Measurements from ENCODE around the gene TTC33. TPM values are rescaled to one million over a fixed set of nuclear protein-coding genes. Genes with fewer than 3 reads are reported as not detected.

The TTC33 gene
- total and polyA plus RNA-seq, 2 of the 4 experiments (the other 2 are of a cell fraction) = 3.1 to 8.1 TPM

GRCh38 chr5:40521108-40521785 lies 234.5 kb downstream of the TTC33 start:
- CTCF ChIA-PET = interaction anchor here (0.6 kb wide), 1 partner anchor 776 kb away, joined by 3 read pairs; no protein-coding TSS in a partner anchor
- H3K79me1 ChIP-seq (ENCODE audit: low read depth in 1 of 2, low read length in 2 of 2) = no peaks in the 10 kb centered on the region
- no CpG with 5 or more reads among the region's 3 CpGs for WGBS, 2 experiments (ENCODE audit: extremely low coverage in 2 of 2, insufficient read length in 1 of 2)
- no peaks in the 10 kb centered on the region for H3K9me3 ChIP-seq (ENCODE audit: control insufficient read depth, insufficient read depth, low read length)
- peak overlapping the region; percentile 17; the same call in 1 of the 2 replicates for H3K4me2 ChIP-seq (ENCODE audit: low read depth, low read length)
- no peak overlapping the region for H4K91ac ChIP-seq (ENCODE audit: insufficient read depth, low read depth, low read length)
- H3K9ac ChIP-seq (ENCODE audit: low read depth, low read length) = no peak overlapping the region
- H2BK120ac ChIP-seq (ENCODE audit: low read depth, low read length) = no peak overlapping the region
- H2AK5ac ChIP-seq (ENCODE audit: low read depth, low read length) = no peak overlapping the region
- H3K4me3 ChIP-seq (ENCODE audit: insufficient read depth, low read depth, low read length) = no peak overlapping the region
- no peak overlapping the region for H2AK9ac ChIP-seq (replicated peaks; ENCODE audit: low read depth, low read length, poor library complexity)
- dilution Hi-C loops (cut with HindIII; ENCODE audit: low sequenced_read_pairs, unreplicated experiment) = no loop called here
- no peak overlapping the region for H3K4ac ChIP-seq (ENCODE audit: low read depth, low read length)
- ATAC-seq (ENCODE audit: low read depth) = no peak
- H3K56ac ChIP-seq (ENCODE audit: extremely low read depth, insufficient read depth, low read length) = no peak overlapping the region
- no peak overlapping the region for H3K27ac ChIP-seq (ENCODE audit: insufficient read depth, low read length)
- no peak overlapping the region for H4K5ac ChIP-seq (ENCODE audit: low read depth, low read length)
- no peak overlapping the region for H2AFZ ChIP-seq (replicated peaks; ENCODE audit: low read length, poor library complexity)
- 0 out of 2 replicates have a peak, but pooled peaks cover 2% of the 10 kb centered on the region for H3K9me1 ChIP-seq (ENCODE audit: insufficient read depth, low read length)
- intact Hi-C loops (cut with micrococcal nuclease) = no loop called here
- no peak overlapping the region; a peak in 1 of 4 replicates for H4K8ac ChIP-seq (ENCODE audit: low read depth in 2 of 2, low read length in 2 of 2)
- in situ Hi-C loops (cut with MboI; ENCODE audit: low sequenced_read_pairs) = no loop called here
- no TSS peak for BruUV-seq (replicated peaks)
- no peak overlapping the region for H2BK5ac ChIP-seq (ENCODE audit: low read depth, low read length, poor library complexity, severe bottlenecking)
- DNase-seq = no peak
- H2BK15ac ChIP-seq (ENCODE audit: low read depth, low read length) = no peak overlapping the region
- no peaks in the 10 kb centered on the region; the same call in 1 of the 2 replicates for H3K4me1 ChIP-seq (ENCODE audit: control insufficient read depth, insufficient read depth, low read length)
- no peaks in the 10 kb centered on the region for H3K27me3 ChIP-seq (ENCODE audit: control insufficient read depth, insufficient read depth, low read length)
- no peaks in the 10 kb centered on the region for H4K20me1 ChIP-seq (ENCODE audit: insufficient read depth, low read length)
- H3K14ac ChIP-seq (replicated peaks; ENCODE audit: low read depth, low read length) = no peak overlapping the region
- H3K36me3 ChIP-seq (ENCODE audit: control insufficient read depth, insufficient read depth, low read length) = no peaks in the 10 kb centered on the region
- POLR2A ChIA-PET (ENCODE audit: unreplicated experiment) = no interaction called here
- H3K18ac ChIP-seq (ENCODE audit: low read depth, low read length) = no peak overlapping the region
- H3K23ac ChIP-seq (ENCODE audit: low read depth, low read length) = no peak overlapping the region
- TF ChIP-seq FOS (IDR thresholded peaks at IDR 0.05; ENCODE audit: low read depth, low read length) (no peak), RFX5 (IDR thresholded peaks at IDR 0.05; ENCODE audit: low read depth, low read length) (no peak), USF2 (IDR thresholded peaks at IDR 0.05; ENCODE audit: low read depth, low read length) (no peak), CHD1 (IDR thresholded peaks at IDR 0.05; ENCODE audit: low read depth, low read length) (no peak), CEBPB (IDR thresholded peaks at IDR 0.05; ENCODE audit: low read depth, low read length) (no peak), ELK1 (IDR thresholded peaks at IDR 0.05; ENCODE audit: borderline replicate concordance, low read depth, low read length) (no peak), BHLHE40 (IDR thresholded peaks at IDR 0.05; ENCODE audit: low read depth, low read length) (no peak), SMC3 (IDR thresholded peaks at IDR 0.05; ENCODE audit: low read depth, low read length) (no peak), MAZ (IDR thresholded peaks at IDR 0.05; ENCODE audit: borderline replicate concordance, low read depth, low read length) (no peak), MAFK (IDR thresholded peaks at IDR 0.05; ENCODE audit: low read depth, low read length) (no peak), RCOR1 (IDR thresholded peaks at IDR 0.05; ENCODE audit: insufficient replicate concordance, low read length) (no peak), NFE2L2 (IDR thresholded peaks at IDR 0.05; ENCODE audit: low read depth, low read length) (no peak), MXI1 (IDR thresholded peaks at IDR 0.05; ENCODE audit: borderline replicate concordance, low read depth, low read length) (no peak), RAD21 (IDR thresholded peaks at IDR 0.05; ENCODE audit: low read length) (no peak)
- TF ChIP-seq, protein P1, sequence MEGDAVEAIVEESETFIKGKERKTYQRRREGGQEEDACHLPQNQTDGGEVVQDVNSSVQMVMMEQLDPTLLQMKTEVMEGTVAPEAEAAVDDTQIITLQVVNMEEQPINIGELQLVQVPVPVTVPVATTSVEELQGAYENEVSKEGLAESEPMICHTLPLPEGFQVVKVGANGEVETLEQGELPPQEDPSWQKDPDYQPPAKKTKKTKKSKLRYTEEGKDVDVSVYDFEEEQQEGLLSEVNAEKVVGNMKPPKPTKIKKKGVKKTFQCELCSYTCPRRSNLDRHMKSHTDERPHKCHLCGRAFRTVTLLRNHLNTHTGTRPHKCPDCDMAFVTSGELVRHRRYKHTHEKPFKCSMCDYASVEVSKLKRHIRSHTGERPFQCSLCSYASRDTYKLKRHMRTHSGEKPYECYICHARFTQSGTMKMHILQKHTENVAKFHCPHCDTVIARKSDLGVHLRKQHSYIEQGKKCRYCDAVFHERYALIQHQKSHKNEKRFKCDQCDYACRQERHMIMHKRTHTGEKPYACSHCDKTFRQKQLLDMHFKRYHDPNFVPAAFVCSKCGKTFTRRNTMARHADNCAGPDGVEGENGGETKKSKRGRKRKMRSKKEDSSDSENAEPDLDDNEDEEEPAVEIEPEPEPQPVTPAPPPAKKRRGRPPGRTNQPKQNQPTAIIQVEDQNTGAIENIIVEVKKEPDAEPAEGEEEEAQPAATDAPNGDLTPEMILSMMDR (conservative IDR thresholded peaks at IDR 0.05; ENCODE audit: low read depth, low read length) = no peak
- no peak overlapping the region for H2BK20ac ChIP-seq (ENCODE audit: low read depth, low read length)

Measured in IMR-90 (cell line).